Stimulated activated CD4-positive, alpha-beta T cell treated with anti-CD3 and anti-CD28 coated beads, Interleukin-12 subunit alpha, Interleukin-12 subunit beta, amount 100 ng/mL, for 24 hours (primary cell): ENCODE results near the gene FAM53A.

Experiments
- DNase-seq, 2 experiments: peaks; one replicate each; pipeline ENCODE4 v3.0.0-alpha.2; 2020; ENCODE audit warnings: low read depth in 2 of 2

Gene FAM53A

DNA sequence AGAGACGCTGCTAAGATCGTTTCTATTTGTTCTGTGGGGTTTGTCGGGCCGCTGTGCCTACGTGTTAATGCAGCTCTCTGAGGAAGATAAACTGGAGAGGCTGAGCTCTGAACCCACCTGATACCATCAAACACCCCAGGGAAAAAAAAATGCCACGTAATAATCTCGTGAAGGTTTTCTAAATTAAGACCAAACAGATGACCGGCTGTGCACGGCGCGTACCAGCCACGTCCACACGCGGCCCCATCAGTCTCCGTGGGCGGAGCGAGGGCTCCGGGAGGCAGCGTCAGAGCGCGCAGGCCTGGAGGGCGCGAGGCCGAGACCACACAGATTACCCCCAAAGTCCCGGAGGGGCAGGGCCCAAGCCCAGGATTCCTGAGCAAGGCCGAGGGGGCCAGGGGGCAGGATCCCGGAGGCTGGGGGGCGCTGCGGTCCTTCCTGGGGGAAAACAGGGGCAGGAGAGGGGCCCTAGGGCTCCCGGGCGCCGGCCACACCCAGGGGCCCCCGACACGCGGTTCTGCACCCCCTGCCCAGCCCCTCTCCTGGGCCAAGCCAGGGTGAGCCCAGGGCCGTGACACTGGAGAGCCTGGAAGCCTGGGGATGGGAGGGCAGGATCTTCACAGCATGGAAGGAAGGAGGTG, 91.9 kb downstream of the FAM53A start:
- no peak for DNase-seq

GRCh38 chr4:1591107-1591506, 93.0 kb downstream of the FAM53A start:
- DNase-seq = no peak

- no peak for DNase-seq
These were observed 93.9 kb downstream of the FAM53A start for GRCh38 chr4:1590244-1590643.
